Liver (tissue), 9 donors: ENCODE data around the gene JAM2. TPM values are rescaled to one million over a fixed set of nuclear protein-coding genes. Genes with fewer than 3 reads are reported as not detected.

Source experiments
- DNase-seq: peaks from one replicate; pipeline ENCODE4 v3.0.0-alpha.2; 2017; ENCODE audit warnings: low spot score
- H3K27ac ChIP-seq, 2 donors: one replicate each; pipeline ENCODE4 v1.7.0; 2013; ENCODE audit warnings: inconsistent platforms in 2 of 2, low read length in 2 of 2, control low read depth in 1 of 2, low read depth in 1 of 2, mild to moderate bottlenecking in 1 of 2
- H3K27me3 ChIP-seq, 4 donors: one replicate each; pipeline versions ENCODE4 v1.6.1 to v1.7.0; 2013; ENCODE audit warnings: low read length in 3 of 4, inconsistent platforms in 1 of 4, mild to moderate bottlenecking in 1 of 4, moderate library complexity in 1 of 4; ENCODE audit not compliant: control insufficient read depth in 4 of 4, insufficient read depth in 4 of 4
- H3K36me3 ChIP-seq, 4 donors: one replicate each; pipeline versions ENCODE4 v1.6.1 to v1.7.0; 2013; ENCODE audit warnings: low read length in 3 of 4, mild to moderate bottlenecking in 3 of 4, low read depth in 1 of 4, moderate library complexity in 1 of 4; ENCODE audit not compliant: control insufficient read depth in 4 of 4, insufficient read depth in 3 of 4
- H3K4me1 ChIP-seq, 4 donors: one replicate each; pipeline versions ENCODE4 v1.6.1 to v1.7.0; 2013; ENCODE audit warnings: low read length in 3 of 4, mild to moderate bottlenecking in 3 of 4, moderate library complexity in 1 of 4; ENCODE audit not compliant: control insufficient read depth in 4 of 4, insufficient read depth in 4 of 4
- H3K4me3 ChIP-seq, 3 donors: one replicate each; pipeline versions ENCODE4 v1.6.1 to v1.7.0; 2013; ENCODE audit warnings: low read length in 3 of 3, control low read depth in 1 of 3, low read depth in 1 of 3, mild to moderate bottlenecking in 1 of 3
- H3K9ac ChIP-seq, 2 donors: one replicate each; pipeline ENCODE4 v1.7.0; 2013; ENCODE audit warnings: low read length in 2 of 2, mild to moderate bottlenecking in 2 of 2, moderate library complexity in 2 of 2, control low read depth in 1 of 2, low read depth in 1 of 2
- H3K9me3 ChIP-seq, 4 donors: one replicate each; pipeline versions ENCODE4 v1.6.1 to v1.7.0; 2013; ENCODE audit warnings: low read length in 3 of 4; ENCODE audit not compliant: control insufficient read depth in 4 of 4
- CTCF ChIP-seq: fragments of 150-350 bp; IDR thresholded peaks from 2 replicates; pipeline ENCODE4 v1.5.1; 2017; ENCODE audit warnings: improper control_type of control experiment, low read depth, low read length; ENCODE audit not compliant: missing input control
- EGR1 ChIP-seq, 2 donors: IDR thresholded peaks; 2 replicates each; pipeline ENCODE4 v1.6.1; 2016 to 2018; ENCODE audit warnings: antibody characterized with exemption in 2 of 2, low read depth in 2 of 2
- FOXA1 ChIP-seq: IDR thresholded peaks from 2 replicates; pipeline ENCODE4 v1.6.1; 2016; ENCODE audit warnings: antibody characterized with exemption
- FOXA2 ChIP-seq: IDR thresholded peaks from 2 replicates; pipeline ENCODE4 v1.6.1; 2016; ENCODE audit warnings: antibody characterized with exemption
- GABPA ChIP-seq, 2 donors: IDR thresholded peaks in 1 of 2; conservative IDR thresholded peaks in 1 of 2; 2 replicates each; pipeline ENCODE4 v1.6.1; 2016; ENCODE audit warnings: antibody characterized with exemption in 2 of 2, mild to moderate bottlenecking in 1 of 2, moderate library complexity in 1 of 2
- HNF4A ChIP-seq, 2 donors: conservative IDR thresholded peaks; 2 replicates each; pipeline ENCODE4 v1.6.1; 2016; ENCODE audit warnings: antibody characterized with exemption in 2 of 2, mild to moderate bottlenecking in 2 of 2
- HNF4G ChIP-seq: IDR thresholded peaks from 2 replicates; pipeline ENCODE4 v1.6.1; 2016; ENCODE audit warnings: antibody characterized with exemption
- JUND ChIP-seq, 2 donors: IDR thresholded peaks; 2 replicates each; pipeline ENCODE4 v1.6.1; 2016; ENCODE audit warnings: antibody characterized with exemption in 2 of 2
- NR2F2 ChIP-seq: IDR thresholded peaks from 2 replicates; pipeline ENCODE4 v1.6.1; 2016; ENCODE audit warnings: antibody characterized with exemption
- RAD21 ChIP-seq, 2 donors: IDR thresholded peaks; 2 replicates each; pipeline ENCODE4 v1.6.1; 2016; ENCODE audit warnings: antibody characterized with exemption in 2 of 2, mild to moderate bottlenecking in 2 of 2
- REST ChIP-seq: IDR thresholded peaks from 2 replicates; pipeline ENCODE4 v1.6.1; 2016; ENCODE audit warnings: antibody characterized with exemption, mild to moderate bottlenecking
- RXRA ChIP-seq, 2 donors: IDR thresholded peaks; 2 replicates each; pipeline ENCODE4 v1.6.1; 2017 to 2018; ENCODE audit warnings: antibody characterized with exemption in 2 of 2, mild to moderate bottlenecking in 1 of 2
- SP1 ChIP-seq: IDR thresholded peaks from 2 replicates; pipeline ENCODE4 v1.6.1; 2018; ENCODE audit warnings: antibody characterized with exemption, mild to moderate bottlenecking
- TAF1 ChIP-seq: conservative IDR thresholded peaks from 2 replicates; pipeline ENCODE4 v1.6.1; 2016; ENCODE audit warnings: antibody characterized with exemption, mild to moderate bottlenecking
- YY1 ChIP-seq: IDR thresholded peaks from 2 replicates; pipeline ENCODE4 v1.6.1; 2016; ENCODE audit warnings: antibody characterized with exemption, mild to moderate bottlenecking
- WGBS: extraction: QIAGEN DNeasy Blood & Tissue Kit; methylation state at CpG from one replicate; pipeline ENCODE4 v1.1.7; 2013; 5-methylcytosine and 5-hydroxymethylcytosine counted together
- polyA plus RNA-seq, 2 donors: library from polyadenylated mRNA; stranded (reverse) in 1 of 2; unstranded in 1 of 2; fragments of 200-250 nt in 1 of 2; fragments of >200 nt in 1 of 2; fragmentation: Nextera tagmentation in 1 of 2; extraction: Ambion mirVana in 1 of 2; gene quantifications; one replicate each; pipeline versions ENCODE4 v1.2.1 to v1.2.3, GENCODE V29; 2013 to 2015
- total RNA-seq, 2 donors: library from RNA; depleted of rRNA; stranded (reverse); fragments of >200 nt; gene quantifications; one replicate each; pipeline ENCODE4 v1.2.3, GENCODE V29; 2014
- TF ChIP-seq, protein P1 (sequence below): IDR thresholded peaks from 2 replicates; pipeline ENCODE4 v1.6.1; 2016; ENCODE audit warnings: antibody characterized with exemption
- TF ChIP-seq, protein P2 (sequence below): IDR thresholded peaks from 2 replicates; pipeline ENCODE4 v1.6.1; 2016; ENCODE audit warnings: antibody characterized with exemption
- TF ChIP-seq, protein P3 (sequence below): IDR thresholded peaks from 2 replicates; pipeline ENCODE4 v1.6.1; 2016; ENCODE audit warnings: antibody characterized with exemption
- donor health status: healthy.
- donor health status: healthy.
- donor health status: healthy.
- donor health status: healthy.
- donor health status: healthy.

JAM2 gene
- total and polyA plus RNA-seq, 4 donors = 0.89 to 2.0 (median 1.3) TPM

- Histone ChIP-seq H3K4me1 (no peaks in the 10 kb centered on the region), H3K9me3 (no peaks in the 10 kb centered on the region), H3K36me3 (no peaks in the 10 kb centered on the region), H3K4me3 (no peak overlapping the region), H3K27me3 (no peaks in the 10 kb centered on the region), H3K9ac (no peak overlapping the region), H3K27ac (no peak overlapping the region)
- WGBS = 86% methylated on average over 7 of the region's 7 CpGs
- no peak for DNase-seq
- TF ChIP-seq FOXA1 (no peak), REST (no peak), EGR1 (IDR thresholded peaks at IDR 0.05; ENCODE audit: low read depth in 2 of 2) (no peak), RXRA (IDR thresholded peaks at IDR 0.05) (no peak), RAD21 (IDR thresholded peaks at IDR 0.05) (no peak), NR2F2 (no peak), TAF1 (no peak), SP1 (no peak), JUND (IDR thresholded peaks at IDR 0.05) (no peak), CTCF (no peak), GABPA (IDR thresholded peaks at IDR 0.05 in 1 of 2, conservative IDR thresholded peaks at IDR 0.05 in 1 of 2) (no peak), HNF4A (conservative IDR thresholded peaks at IDR 0.05) (no peak), FOXA2 (no peak), YY1 (no peak), HNF4G (no peak)
- TF ChIP-seq, protein P1, sequence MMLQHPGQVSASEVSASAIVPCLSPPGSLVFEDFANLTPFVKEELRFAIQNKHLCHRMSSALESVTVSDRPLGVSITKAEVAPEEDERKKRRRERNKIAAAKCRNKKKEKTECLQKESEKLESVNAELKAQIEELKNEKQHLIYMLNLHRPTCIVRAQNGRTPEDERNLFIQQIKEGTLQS = no peak
- TF ChIP-seq, protein P2, sequence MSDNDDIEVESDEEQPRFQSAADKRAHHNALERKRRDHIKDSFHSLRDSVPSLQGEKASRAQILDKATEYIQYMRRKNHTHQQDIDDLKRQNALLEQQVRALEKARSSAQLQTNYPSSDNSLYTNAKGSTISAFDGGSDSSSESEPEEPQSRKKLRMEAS = no peak
- TF ChIP-seq, protein P3, sequence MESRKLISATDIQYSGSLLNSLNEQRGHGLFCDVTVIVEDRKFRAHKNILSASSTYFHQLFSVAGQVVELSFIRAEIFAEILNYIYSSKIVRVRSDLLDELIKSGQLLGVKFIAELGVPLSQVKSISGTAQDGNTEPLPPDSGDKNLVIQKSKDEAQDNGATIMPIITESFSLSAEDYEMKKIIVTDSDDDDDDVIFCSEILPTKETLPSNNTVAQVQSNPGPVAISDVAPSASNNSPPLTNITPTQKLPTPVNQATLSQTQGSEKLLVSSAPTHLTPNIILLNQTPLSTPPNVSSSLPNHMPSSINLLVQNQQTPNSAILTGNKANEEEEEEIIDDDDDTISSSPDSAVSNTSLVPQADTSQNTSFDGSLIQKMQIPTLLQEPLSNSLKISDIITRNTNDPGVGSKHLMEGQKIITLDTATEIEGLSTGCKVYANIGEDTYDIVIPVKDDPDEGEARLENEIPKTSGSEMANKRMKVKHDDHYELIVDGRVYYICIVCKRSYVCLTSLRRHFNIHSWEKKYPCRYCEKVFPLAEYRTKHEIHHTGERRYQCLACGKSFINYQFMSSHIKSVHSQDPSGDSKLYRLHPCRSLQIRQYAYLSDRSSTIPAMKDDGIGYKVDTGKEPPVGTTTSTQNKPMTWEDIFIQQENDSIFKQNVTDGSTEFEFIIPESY = no peak
Measured at GRCh38 chr21:25649146-25649545, 10.1 kb downstream of the JAM2 start.
